ENCODE results near the gene CUEDC1. TPM values are rescaled to one million over a fixed set of nuclear protein-coding genes. Genes with fewer than 3 reads are reported as not detected.

Gene CUEDC1
- total RNA-seq, 3 donors from 2014 or later, result 13.0 to 18.0 (median 14.5) TPM

DNA sequence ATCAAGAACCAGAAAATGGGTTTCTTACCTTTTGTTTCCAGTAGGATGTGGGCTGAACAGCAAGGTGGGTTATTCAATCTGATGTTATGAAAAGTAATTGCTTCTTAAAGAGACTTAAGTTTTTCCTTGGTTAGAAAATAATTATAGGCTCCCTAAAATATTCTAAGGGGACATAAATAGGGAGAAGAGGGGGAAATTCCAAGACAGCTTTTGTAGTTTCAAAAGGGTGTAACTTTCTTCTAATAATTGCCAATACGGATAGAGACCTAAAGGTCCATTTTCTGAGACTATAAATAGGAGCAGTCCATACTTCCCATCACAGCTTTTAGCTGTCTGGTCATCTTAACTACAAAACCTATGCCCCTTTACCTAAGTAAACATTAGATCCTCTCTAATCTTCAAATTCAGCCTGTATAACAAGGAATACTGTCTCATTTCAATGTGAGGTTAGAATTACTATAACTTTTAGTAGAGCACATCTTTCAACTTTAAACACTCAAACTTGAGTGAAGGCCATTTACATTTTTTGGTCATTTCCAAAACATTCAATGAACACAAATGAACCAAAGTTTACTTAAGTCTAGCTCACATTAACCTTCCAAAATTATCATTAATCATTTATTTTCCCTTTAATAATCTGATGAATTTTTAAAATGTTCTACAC lies 46.4 kb upstream of the CUEDC1 start:
- H3K27ac ChIP-seq, result no peak overlapping the region
- no peaks in the 10 kb centered on the region for H3K36me3 ChIP-seq
- intact Hi-C loops (cut with DNase I; ENCODE audit: low total_unique reads), result no loop called here
- H3K27me3 ChIP-seq, result no peaks in the 10 kb centered on the region
- peaks cover 7 to 9% of the 10 kb centered on the region in 2 donors for H3K4me1 ChIP-seq
- no peak for DNase-seq (ENCODE audit: low spot score in 2 of 2)
- H3K4me3 ChIP-seq, result no peak overlapping the region
- TF ChIP-seq, protein P1, sequence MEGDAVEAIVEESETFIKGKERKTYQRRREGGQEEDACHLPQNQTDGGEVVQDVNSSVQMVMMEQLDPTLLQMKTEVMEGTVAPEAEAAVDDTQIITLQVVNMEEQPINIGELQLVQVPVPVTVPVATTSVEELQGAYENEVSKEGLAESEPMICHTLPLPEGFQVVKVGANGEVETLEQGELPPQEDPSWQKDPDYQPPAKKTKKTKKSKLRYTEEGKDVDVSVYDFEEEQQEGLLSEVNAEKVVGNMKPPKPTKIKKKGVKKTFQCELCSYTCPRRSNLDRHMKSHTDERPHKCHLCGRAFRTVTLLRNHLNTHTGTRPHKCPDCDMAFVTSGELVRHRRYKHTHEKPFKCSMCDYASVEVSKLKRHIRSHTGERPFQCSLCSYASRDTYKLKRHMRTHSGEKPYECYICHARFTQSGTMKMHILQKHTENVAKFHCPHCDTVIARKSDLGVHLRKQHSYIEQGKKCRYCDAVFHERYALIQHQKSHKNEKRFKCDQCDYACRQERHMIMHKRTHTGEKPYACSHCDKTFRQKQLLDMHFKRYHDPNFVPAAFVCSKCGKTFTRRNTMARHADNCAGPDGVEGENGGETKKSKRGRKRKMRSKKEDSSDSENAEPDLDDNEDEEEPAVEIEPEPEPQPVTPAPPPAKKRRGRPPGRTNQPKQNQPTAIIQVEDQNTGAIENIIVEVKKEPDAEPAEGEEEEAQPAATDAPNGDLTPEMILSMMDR (IDR thresholded peaks at IDR 0.05), result no peak
- TF ChIP-seq POLR2A (IDR thresholded peaks at IDR 0.05) (no peak), POLR2AphosphoS5 (IDR thresholded peaks at IDR 0.05) (no peak)
- no peaks in the 10 kb centered on the region for H3K9me3 ChIP-seq

DNA sequence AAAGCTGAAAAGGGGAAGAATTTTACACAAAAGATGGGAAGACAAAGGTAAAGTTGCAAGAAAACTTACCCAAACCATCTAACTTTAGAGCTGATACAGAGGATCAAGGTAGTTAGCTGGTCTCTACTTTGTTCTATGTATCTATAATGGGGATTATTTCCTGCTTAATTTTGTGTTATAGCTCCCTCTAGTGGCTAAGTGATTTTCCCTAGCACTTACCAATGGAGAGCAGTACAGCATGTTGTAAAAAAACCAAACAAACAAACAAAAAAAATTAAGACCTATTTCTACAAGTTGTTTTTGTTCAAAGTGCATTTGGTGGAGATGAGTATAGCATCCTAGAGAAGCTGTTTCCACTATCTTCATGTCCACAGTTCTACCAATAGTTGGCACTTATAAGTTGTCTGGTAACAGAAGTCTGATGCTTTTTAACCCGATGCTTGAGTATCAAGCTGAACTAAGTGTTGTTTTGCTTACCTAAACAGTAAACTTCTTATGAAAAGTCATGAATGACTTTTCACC lies 44.3 kb upstream of the CUEDC1 start:
- intact Hi-C loops (cut with DNase I; ENCODE audit: low total_unique reads), result loop anchor here (10.0 kb wide), 2 partner anchors 115 to 935 kb away; no protein-coding TSS in a partner anchor
- DNase-seq (ENCODE audit: low spot score in 2 of 2), result no peak
- Histone ChIP-seq H3K4me3 (no peak overlapping the region), H3K4me1 (peaks cover 0 to 4% of the 10 kb centered on the region in 2 donors), H3K27me3 (no peaks in the 10 kb centered on the region), H3K36me3 (no peaks in the 10 kb centered on the region), H3K9me3 (no peaks in the 10 kb centered on the region), H3K27ac (no peak overlapping the region)
- no peak for TF ChIP-seq POLR2AphosphoS5 (IDR thresholded peaks at IDR 0.05)
- no peak for TF ChIP-seq POLR2A (IDR thresholded peaks at IDR 0.05)
- TF ChIP-seq, protein P1 (IDR thresholded peaks at IDR 0.05), result peak; percentile 59 to 83 (median 77)

DNA sequence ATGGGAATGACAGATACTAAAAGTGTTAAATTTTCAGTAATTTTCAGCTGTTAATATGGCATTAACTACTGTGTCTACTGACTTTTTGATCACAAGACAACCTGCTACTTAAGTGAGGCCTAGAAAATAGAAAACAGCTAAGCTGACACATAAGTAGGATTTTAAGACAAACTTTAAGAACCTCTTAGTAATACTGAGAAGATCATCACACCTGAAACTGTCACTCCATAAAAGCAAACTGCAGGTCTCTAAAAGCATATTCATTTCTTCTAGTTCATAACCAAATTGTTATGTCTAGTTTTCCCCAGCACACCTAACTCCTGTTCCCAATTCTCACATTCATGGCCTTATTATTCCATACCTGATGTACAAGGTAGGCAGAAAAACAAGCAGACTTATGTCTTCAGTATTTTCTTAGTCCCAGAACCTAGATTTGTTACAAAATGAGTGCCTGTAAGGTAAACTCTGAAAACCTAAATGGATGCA lies 43.8 kb upstream of the CUEDC1 start:
- no peak for DNase-seq (ENCODE audit: low spot score in 2 of 2)
- TF ChIP-seq, protein P1 (IDR thresholded peaks at IDR 0.05), result no peak
- TF ChIP-seq POLR2AphosphoS5 (IDR thresholded peaks at IDR 0.05) (no peak), POLR2A (IDR thresholded peaks at IDR 0.05) (no peak)
- Histone ChIP-seq H3K4me1 (peaks cover 0 to 4% of the 10 kb centered on the region in 2 donors), H3K36me3 (no peaks in the 10 kb centered on the region), H3K9me3 (no peaks in the 10 kb centered on the region), H3K27me3 (no peaks in the 10 kb centered on the region), H3K27ac (no peak overlapping the region), H3K4me3 (no peak overlapping the region)
- intact Hi-C loops (cut with DNase I; ENCODE audit: low total_unique reads), result loop anchor here (10.0 kb wide), 2 partner anchors 116 to 936 kb away; no protein-coding TSS in a partner anchor

DNA sequence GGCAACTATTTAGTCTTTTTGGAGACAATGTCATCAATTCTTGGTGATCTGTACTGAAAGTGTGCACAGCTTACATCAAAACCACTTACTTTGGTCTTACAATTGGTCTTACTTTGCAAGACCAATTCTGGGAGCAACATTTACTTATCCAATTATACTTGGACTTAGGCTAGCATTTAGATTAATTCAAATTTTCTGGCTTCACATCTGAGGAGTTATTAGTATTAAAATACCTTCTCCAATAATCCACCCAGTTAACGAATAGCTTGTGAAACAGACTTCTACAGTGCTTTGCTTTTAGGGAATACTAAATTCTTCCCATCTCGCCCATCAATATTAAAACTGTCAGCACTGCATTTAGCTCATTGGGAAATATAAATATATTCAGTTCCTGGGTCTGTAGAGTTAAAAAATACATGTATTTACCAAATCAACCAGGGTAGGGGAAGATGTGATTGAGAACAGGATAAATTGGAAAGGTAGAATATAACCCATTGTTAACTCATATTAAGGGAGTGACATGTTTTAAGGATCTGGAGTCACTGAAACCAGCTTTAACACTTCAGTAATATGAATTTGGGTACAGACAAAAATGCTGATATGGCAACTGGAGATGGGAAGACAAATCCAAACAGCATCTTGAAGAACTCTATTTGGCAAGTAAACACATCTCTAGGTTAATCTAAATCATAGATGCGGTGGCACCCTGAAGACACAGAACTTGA lies 42.0 kb upstream of the CUEDC1 start:
- H3K27me3 ChIP-seq, result no peaks in the 10 kb centered on the region
- H3K4me3 ChIP-seq, result no peak overlapping the region
- intact Hi-C loops (cut with DNase I; ENCODE audit: low total_unique reads), result loop anchor here (10.0 kb wide), 2 partner anchors 118 to 938 kb away; no protein-coding TSS in a partner anchor
- TF ChIP-seq, protein P1 (IDR thresholded peaks at IDR 0.05), result no peak
- TF ChIP-seq POLR2AphosphoS5 (IDR thresholded peaks at IDR 0.05), result no peak
- TF ChIP-seq POLR2A (IDR thresholded peaks at IDR 0.05), result no peak
- peaks cover 0 to 5% of the 10 kb centered on the region in 2 donors for H3K4me1 ChIP-seq
- no peaks in the 10 kb centered on the region for H3K9me3 ChIP-seq
- no peaks in the 10 kb centered on the region for H3K36me3 ChIP-seq
- H3K27ac ChIP-seq, result no peak overlapping the region
- no peak for DNase-seq (ENCODE audit: low spot score in 2 of 2)
